ENCODE data around the gene ABCF1. TPM values are rescaled to one million over a fixed set of nuclear protein-coding genes. Genes with fewer than 3 reads are reported as not detected.

The ABCF1 gene
- total RNA-seq, 1 donor from 2014 or later, result 93.7 TPM

DNA sequence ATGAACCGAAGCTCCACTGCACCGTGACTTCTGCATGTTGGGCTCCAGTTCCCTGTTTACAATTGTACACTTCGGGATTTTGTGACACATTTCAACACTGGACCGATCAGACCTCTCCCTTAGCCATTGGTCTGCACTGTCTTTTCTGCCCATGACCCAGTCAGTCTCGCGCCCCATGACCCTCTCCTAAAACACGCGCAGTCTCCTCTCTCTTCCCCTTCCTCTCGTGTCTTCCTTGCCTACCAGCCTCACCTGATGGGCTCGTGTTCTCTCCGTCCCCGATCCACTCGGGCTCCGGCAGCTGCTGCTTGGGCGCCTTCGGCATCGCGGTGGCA, 535 bp upstream of the ABCF1 start:
- H3K4me1 Mint-ChIP-seq, result peaks cover 34% of the 10 kb centered on the region

DNA sequence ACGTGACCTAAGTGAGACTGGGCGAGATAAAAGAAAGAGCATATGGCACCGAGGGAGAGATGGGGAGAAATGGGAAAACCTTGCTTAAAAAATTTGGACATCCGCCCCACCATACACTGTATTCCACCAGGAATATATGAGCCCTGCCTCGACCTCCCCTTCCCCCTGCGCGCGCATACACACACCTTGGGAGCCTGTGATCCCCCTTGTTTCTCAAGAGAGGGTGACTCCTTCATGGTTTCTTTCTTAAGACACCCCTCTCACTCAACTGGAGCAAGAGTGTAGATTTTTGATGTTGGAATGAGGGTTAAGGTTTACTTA, 480 bp downstream of the ABCF1 start:
- TF ChIP-seq, protein P1, sequence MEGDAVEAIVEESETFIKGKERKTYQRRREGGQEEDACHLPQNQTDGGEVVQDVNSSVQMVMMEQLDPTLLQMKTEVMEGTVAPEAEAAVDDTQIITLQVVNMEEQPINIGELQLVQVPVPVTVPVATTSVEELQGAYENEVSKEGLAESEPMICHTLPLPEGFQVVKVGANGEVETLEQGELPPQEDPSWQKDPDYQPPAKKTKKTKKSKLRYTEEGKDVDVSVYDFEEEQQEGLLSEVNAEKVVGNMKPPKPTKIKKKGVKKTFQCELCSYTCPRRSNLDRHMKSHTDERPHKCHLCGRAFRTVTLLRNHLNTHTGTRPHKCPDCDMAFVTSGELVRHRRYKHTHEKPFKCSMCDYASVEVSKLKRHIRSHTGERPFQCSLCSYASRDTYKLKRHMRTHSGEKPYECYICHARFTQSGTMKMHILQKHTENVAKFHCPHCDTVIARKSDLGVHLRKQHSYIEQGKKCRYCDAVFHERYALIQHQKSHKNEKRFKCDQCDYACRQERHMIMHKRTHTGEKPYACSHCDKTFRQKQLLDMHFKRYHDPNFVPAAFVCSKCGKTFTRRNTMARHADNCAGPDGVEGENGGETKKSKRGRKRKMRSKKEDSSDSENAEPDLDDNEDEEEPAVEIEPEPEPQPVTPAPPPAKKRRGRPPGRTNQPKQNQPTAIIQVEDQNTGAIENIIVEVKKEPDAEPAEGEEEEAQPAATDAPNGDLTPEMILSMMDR (conservative IDR thresholded peaks at IDR 0.05), result no peak
- H3K36me3 Mint-ChIP-seq (ENCODE audit: low read depth), result no peaks in the 10 kb centered on the region
- no peaks in the 10 kb centered on the region for H3K9me3 Mint-ChIP-seq
- no peak for DNase-seq (ENCODE audit: low read depth, low spot score)
- peaks cover 34% of the 10 kb centered on the region for H3K4me1 Mint-ChIP-seq
- H3K27ac Mint-ChIP-seq (ENCODE audit: unreplicated experiment), result peak overlapping the region; percentile 98
- peaks cover 21% of the 10 kb centered on the region for H3K27me3 Mint-ChIP-seq (ENCODE audit: low read depth)
- H3K4me3 Mint-ChIP-seq, result peak overlapping the region; percentile 96

More for the DNA sequence above, 535 bp upstream of the ABCF1 start:
- TF ChIP-seq, protein P1 (conservative IDR thresholded peaks at IDR 0.05), result no peak
- Mint-ChIP-seq H3K36me3 (ENCODE audit: low read depth) (no peaks in the 10 kb centered on the region), H3K27ac (ENCODE audit: unreplicated experiment) (peak overlapping the region; percentile 30), H3K4me3 (peak overlapping the region; percentile 96), H3K9me3 (no peaks in the 10 kb centered on the region), H3K27me3 (ENCODE audit: low read depth) (peaks cover 21% of the 10 kb centered on the region)
- DNase-seq (ENCODE audit: low read depth, low spot score), result no peak

DNA sequence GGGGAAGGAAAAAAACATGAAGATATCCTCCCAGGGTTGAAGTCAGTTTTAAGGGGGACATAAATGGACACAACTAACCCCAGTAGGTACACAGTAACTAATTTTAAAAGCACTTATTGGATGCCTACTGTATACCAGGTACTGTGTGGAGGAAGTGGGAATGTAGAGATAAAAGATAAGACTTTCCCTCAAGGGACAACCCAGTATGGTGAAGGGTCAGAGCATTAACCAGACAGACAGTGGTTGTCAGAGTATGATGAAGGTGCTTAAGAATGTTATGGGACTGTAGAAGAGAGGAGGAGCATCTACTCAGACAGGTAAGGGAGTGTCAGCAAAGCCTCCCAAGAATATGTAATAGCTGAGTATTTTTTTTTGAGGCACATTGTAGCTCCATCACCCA, 906 bp downstream of the ABCF1 start:
- H3K4me1 Mint-ChIP-seq, result peaks cover 34% of the 10 kb centered on the region
- DNase-seq (ENCODE audit: low read depth, low spot score), result no peak
- TF ChIP-seq, protein P1 (conservative IDR thresholded peaks at IDR 0.05), result no peak
- no peaks in the 10 kb centered on the region for H3K9me3 Mint-ChIP-seq
- H3K27ac Mint-ChIP-seq (ENCODE audit: unreplicated experiment), result no peak overlapping the region
- peaks cover 21% of the 10 kb centered on the region for H3K27me3 Mint-ChIP-seq (ENCODE audit: low read depth)
- H3K4me3 Mint-ChIP-seq, result peak overlapping the region; percentile 96
- peaks cover under 1% of the 10 kb centered on the region for H3K36me3 Mint-ChIP-seq (ENCODE audit: low read depth)

DNA sequence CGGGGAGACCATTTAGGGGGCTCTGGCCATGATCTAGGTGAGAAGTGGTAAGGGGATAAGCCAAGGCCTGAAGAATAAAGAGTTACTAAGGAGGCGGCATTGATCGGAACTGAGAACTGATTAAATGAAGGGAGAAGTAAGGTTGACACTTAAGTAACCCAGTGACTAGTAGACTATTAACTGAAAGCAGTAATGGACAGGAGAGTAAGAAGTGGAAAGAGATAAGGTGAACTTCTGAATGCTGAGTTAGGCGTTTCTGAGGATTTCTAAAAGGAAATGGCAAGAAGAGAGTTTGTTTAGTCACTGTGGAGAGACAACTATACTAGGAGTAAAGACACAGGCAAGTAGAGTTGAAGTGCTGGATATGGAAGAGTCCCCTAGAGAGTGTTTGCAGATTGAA, 1.9 kb downstream of the ABCF1 start:
- TF ChIP-seq, protein P1 (conservative IDR thresholded peaks at IDR 0.05), result no peak
- peaks cover 18% of the 10 kb centered on the region for H3K27me3 Mint-ChIP-seq (ENCODE audit: low read depth)
- H3K4me3 Mint-ChIP-seq, result peak overlapping the region; percentile 38
- DNase-seq (ENCODE audit: low read depth, low spot score), result no peak
- peaks cover 8% of the 10 kb centered on the region for H3K36me3 Mint-ChIP-seq (ENCODE audit: low read depth)
- H3K4me1 Mint-ChIP-seq, result peaks cover 34% of the 10 kb centered on the region
- no peak overlapping the region for H3K27ac Mint-ChIP-seq (ENCODE audit: unreplicated experiment)
- no peaks in the 10 kb centered on the region for H3K9me3 Mint-ChIP-seq

DNA sequence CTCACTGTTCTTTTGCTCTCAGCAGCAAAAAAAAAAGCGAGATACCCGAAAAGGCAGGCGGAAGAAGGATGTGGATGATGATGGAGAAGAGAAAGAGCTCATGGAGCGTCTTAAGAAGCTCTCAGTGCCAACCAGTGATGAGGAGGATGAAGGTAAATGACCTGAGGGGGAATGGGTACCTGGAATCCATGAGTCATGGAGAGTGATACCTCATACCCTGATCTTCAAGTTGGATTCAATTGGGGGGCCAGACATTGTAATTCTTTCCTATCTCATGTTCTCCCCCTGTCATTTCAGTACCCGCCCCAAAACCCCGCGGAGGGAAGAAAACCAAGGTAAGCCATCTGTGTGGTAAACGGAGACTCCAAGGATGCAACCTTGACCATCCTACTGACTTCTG, 6.8 kb downstream of the ABCF1 start:
- H3K27me3 Mint-ChIP-seq (ENCODE audit: low read depth), result no peaks in the 10 kb centered on the region
- H3K27ac Mint-ChIP-seq (ENCODE audit: unreplicated experiment), result no peak overlapping the region
- H3K4me3 Mint-ChIP-seq, result no peak overlapping the region
- H3K4me1 Mint-ChIP-seq, result peaks cover 7% of the 10 kb centered on the region
- no peak for DNase-seq (ENCODE audit: low read depth, low spot score)
- H3K9me3 Mint-ChIP-seq, result no peaks in the 10 kb centered on the region
- peaks cover 23% of the 10 kb centered on the region for H3K36me3 Mint-ChIP-seq (ENCODE audit: low read depth)
- TF ChIP-seq, protein P1 (conservative IDR thresholded peaks at IDR 0.05), result no peak

DNA sequence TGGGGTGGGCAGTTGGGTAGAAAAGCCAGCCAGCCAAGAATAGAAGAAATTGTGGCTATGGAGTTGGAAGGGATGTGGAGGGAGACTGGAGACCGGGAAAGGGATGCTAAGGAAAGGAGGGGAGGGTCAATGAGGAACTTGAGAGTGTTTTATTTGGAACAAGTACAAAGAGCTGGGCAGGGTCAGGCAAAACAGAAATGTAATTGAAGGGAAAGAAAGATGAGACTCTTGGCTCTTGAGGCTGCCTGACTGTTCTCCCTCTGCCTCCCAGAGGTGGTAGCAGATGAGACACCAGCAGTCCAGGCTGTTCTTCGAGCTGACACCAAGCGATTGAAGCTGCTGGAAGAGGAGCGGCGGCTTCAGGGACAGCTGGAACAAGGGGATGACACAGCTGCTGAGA, 12.7 kb downstream of the ABCF1 start:
- peaks cover 33% of the 10 kb centered on the region for H3K36me3 Mint-ChIP-seq (ENCODE audit: low read depth)
- no peaks in the 10 kb centered on the region for H3K4me1 Mint-ChIP-seq
- TF ChIP-seq, protein P1 (conservative IDR thresholded peaks at IDR 0.05), result no peak
- no peak overlapping the region for H3K4me3 Mint-ChIP-seq
- H3K27me3 Mint-ChIP-seq (ENCODE audit: low read depth), result no peaks in the 10 kb centered on the region
- H3K9me3 Mint-ChIP-seq, result no peaks in the 10 kb centered on the region
- no peak overlapping the region for H3K27ac Mint-ChIP-seq (ENCODE audit: unreplicated experiment)
- no peak for DNase-seq (ENCODE audit: low read depth, low spot score)

Data from neural crest cell (in vitro differentiated cells).